RWPE1 (cell line): ENCODE measurements around the gene SDHB.

Experiments used
- CTCF ChIA-PET: fragments of 350-600 bp; sonication (Branson Sonifier 250); formaldehyde crosslinking; extraction: SDS; loops from one replicate; lab custom pipeline; 2021; lab: Yijun Ruan, JAX
- POLR2A ChIA-PET: fragments of 400-600 bp; formaldehyde crosslinking; extraction: SDS; loops from one replicate; lab custom pipeline; 2020; ENCODE audit warnings: antibody characterized with exemption; ENCODE audit not compliant: low non-redundant PET; lab: Yijun Ruan, JAX
- DNase-seq: peaks from one replicate; pipeline ENCODE4 v3.0.0; 2012; ENCODE audit warnings: low spot score
- H3K27ac ChIP-seq: fragments of 450-650 bp; 2 replicates; pipeline ENCODE4 v1.5.1; 2017
- CTCF ChIP-seq: fragments of 450-650 bp; conservative IDR thresholded peaks from 2 replicates; pipeline ENCODE4 v1.5.1; 2017; ENCODE audit warnings: low read depth, mild to moderate bottlenecking

SDHB gene

GRCh38 chr1:17008208-17008855 is 45.5 kb downstream of the SDHB start:
- no peak for TF ChIP-seq CTCF
- no peak overlapping the region for H3K27ac ChIP-seq
- ChIA-PET POLR2A (no interaction called here), CTCF (no interaction called here)
- no peak for DNase-seq

GRCh38 chr1:17007121-17007520 is 46.7 kb downstream of the SDHB start:
- no peak for DNase-seq
- ChIA-PET POLR2A (no interaction called here), CTCF (no interaction called here)

GRCh38 chr1:17005365-17005740 is 48.5 kb downstream of the SDHB start:
- H3K27ac ChIP-seq, result peak overlapping the region; percentile 78; the same call in 1 of the 2 replicates
- ChIA-PET POLR2A (no interaction called here), CTCF (interaction anchor here (0.7 kb wide), 1 partner anchor 35 kb away, joined by 4 read pairs; no protein-coding TSS in a partner anchor)
- no peak for TF ChIP-seq CTCF
- DNase-seq, result no peak

More at GRCh38 chr1:17007121-17007520, 46.7 kb downstream of the SDHB start:
- peak overlapping the region; percentile 16; the same call in 1 of the 2 replicates for H3K27ac ChIP-seq
- no peak for TF ChIP-seq CTCF

- TF ChIP-seq CTCF, result no peak
- CTCF ChIA-PET, result interaction anchor here (0.7 to 0.9 kb wide), 3 partner anchors 18 to 34 kb away, joined by 3 to 4 read pairs (median 4); no protein-coding TSS in a partner anchor
- no peak for DNase-seq
- POLR2A ChIA-PET, result no interaction called here
- H3K27ac ChIP-seq, result peak overlapping the region; percentile 78
Observed at GRCh38 chr1:17004466-17005364, 49.1 kb downstream of the SDHB start.

GRCh38 chr1:17002524-17002902 is 51.3 kb downstream of the SDHB start:
- POLR2A ChIA-PET, result no interaction called here

More at GRCh38 chr1:17002524-17002902, 51.3 kb downstream of the SDHB start:
- no peak for TF ChIP-seq CTCF
- no peak for DNase-seq
- no peak overlapping the region; the same call in 1 of the 2 replicates for H3K27ac ChIP-seq
- CTCF ChIA-PET, result interaction anchor here (0.7 kb wide), 1 partner anchor 204 kb away, joined by 3 read pairs; no protein-coding TSS in a partner anchor
